ENCODE data around the gene JAKMIP3.

JAKMIP3 gene

DNA sequence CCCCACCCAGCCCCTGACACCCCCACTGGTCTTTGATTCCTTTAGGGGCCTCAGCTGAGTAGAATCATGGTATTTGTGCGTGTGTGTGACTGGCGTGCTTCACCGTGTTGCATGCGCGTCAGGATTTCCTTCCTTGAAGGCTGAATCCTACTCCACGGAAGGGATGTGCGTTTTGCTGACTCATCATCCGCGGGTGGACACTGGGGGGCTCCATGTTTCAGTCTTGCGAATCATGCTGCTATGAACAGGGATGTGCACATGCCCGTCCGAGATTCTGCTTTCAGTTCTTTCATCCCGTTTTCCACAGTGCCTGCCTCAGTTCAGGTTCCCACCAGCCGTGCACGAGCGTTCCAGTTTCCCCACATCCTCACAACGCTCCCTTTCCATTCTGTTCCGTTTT, 20.9 kb upstream of the JAKMIP3 start:
- TF ChIP-seq, protein P1, sequence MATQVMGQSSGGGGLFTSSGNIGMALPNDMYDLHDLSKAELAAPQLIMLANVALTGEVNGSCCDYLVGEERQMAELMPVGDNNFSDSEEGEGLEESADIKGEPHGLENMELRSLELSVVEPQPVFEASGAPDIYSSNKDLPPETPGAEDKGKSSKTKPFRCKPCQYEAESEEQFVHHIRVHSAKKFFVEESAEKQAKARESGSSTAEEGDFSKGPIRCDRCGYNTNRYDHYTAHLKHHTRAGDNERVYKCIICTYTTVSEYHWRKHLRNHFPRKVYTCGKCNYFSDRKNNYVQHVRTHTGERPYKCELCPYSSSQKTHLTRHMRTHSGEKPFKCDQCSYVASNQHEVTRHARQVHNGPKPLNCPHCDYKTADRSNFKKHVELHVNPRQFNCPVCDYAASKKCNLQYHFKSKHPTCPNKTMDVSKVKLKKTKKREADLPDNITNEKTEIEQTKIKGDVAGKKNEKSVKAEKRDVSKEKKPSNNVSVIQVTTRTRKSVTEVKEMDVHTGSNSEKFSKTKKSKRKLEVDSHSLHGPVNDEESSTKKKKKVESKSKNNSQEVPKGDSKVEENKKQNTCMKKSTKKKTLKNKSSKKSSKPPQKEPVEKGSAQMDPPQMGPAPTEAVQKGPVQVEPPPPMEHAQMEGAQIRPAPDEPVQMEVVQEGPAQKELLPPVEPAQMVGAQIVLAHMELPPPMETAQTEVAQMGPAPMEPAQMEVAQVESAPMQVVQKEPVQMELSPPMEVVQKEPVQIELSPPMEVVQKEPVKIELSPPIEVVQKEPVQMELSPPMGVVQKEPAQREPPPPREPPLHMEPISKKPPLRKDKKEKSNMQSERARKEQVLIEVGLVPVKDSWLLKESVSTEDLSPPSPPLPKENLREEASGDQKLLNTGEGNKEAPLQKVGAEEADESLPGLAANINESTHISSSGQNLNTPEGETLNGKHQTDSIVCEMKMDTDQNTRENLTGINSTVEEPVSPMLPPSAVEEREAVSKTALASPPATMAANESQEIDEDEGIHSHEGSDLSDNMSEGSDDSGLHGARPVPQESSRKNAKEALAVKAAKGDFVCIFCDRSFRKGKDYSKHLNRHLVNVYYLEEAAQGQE (IDR thresholded peaks at IDR 0.05; ENCODE audit: insufficient read depth in 1 of 2, low read depth in 2 of 2, low read length in 2 of 2), result no peak
- no peak for TF ChIP-seq POLR2AphosphoS5 (IDR thresholded peaks at IDR 0.05; ENCODE audit: low read depth, low read length)
- TF ChIP-seq SIN3A (IDR thresholded peaks at IDR 0.05; ENCODE audit: borderline replicate concordance, insufficient read depth, low read length), result no peak
- no peak for TF ChIP-seq FOXP2 (optimal IDR thresholded peaks at IDR 0.05; ENCODE audit: borderline replicate concordance, extremely low read depth, extremely low read length, insufficient read depth)

DNA sequence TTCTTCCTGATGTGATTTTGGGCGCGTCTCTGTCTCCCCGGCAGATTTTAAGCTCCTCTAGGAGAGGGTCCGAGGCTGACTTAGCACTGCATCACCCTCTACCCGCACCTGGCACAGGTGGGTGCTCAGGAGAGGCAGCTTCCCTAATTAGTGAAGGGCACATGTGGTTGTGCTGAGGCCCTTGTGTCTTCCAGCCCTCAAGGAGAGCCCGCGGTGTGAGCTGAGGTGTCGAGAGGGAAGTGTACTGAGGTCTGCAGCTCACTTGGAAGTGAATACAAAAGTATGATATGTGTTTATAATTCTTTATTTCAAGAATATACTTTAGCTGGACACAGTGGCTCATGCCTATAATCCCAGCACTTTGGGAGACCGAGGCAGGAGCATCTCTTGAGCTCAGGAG, 20.4 kb upstream of the JAKMIP3 start:
- no peak for TF ChIP-seq TAF1 (IDR thresholded peaks at IDR 0.05; ENCODE audit: borderline replicate concordance, insufficient read depth, low read length)
- no peak for TF ChIP-seq FOXP2 (optimal IDR thresholded peaks at IDR 0.05; ENCODE audit: borderline replicate concordance, extremely low read depth, extremely low read length, insufficient read depth)
- no peak for TF ChIP-seq SIN3A (IDR thresholded peaks at IDR 0.05; ENCODE audit: borderline replicate concordance, insufficient read depth, low read length)
- TF ChIP-seq, protein P1 (IDR thresholded peaks at IDR 0.05; ENCODE audit: insufficient read depth in 1 of 2, low read depth in 2 of 2, low read length in 2 of 2), result no peak
- TF ChIP-seq POLR2AphosphoS5 (IDR thresholded peaks at IDR 0.05; ENCODE audit: low read depth, low read length), result no peak

DNA sequence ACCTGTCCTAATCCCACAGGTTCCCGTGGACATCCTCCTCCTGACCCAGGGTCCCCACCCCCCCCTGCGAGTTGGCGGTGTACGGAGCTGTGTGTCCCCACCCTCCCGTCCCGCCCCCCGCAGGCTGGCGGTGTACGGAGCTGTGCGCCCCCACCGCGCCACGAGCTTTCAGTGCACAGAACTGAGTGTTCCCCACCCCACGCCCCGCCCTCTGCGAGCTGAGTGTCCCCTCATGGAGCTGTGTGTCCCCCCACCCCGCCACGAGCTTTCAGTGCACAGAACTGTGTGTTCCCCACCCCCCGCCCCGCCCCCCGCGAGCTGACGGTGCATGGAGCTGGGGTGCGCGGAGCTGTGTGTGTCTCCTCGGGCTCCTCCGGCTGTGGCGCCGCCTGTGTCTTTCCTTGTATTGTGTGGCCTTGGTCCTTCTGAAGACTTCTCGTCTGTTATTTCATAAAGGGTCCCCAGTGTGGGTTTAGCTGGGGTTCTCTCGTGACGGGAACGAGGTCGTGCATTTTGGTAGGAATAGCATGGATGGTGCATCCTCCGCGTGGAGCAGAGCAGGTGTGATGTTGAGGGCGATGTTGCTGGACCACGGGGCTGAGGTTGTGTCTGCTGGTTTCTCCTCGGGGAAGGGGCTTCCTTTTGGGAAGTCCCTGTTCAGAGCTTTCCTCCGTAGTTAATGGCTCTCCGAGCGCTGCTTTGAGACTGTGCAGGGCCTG, 18.0 kb upstream of the JAKMIP3 start:
- TF ChIP-seq SIN3A (IDR thresholded peaks at IDR 0.05; ENCODE audit: borderline replicate concordance, insufficient read depth, low read length) (no peak), FOXP2 (optimal IDR thresholded peaks at IDR 0.05; ENCODE audit: borderline replicate concordance, extremely low read depth, extremely low read length, insufficient read depth) (no peak), TAF1 (IDR thresholded peaks at IDR 0.05; ENCODE audit: borderline replicate concordance, insufficient read depth, low read length) (no peak), POLR2AphosphoS5 (IDR thresholded peaks at IDR 0.05; ENCODE audit: low read depth, low read length) (no peak)
- TF ChIP-seq, protein P1 (IDR thresholded peaks at IDR 0.05; ENCODE audit: insufficient read depth in 1 of 2, low read depth in 2 of 2, low read length in 2 of 2), result no peak

DNA sequence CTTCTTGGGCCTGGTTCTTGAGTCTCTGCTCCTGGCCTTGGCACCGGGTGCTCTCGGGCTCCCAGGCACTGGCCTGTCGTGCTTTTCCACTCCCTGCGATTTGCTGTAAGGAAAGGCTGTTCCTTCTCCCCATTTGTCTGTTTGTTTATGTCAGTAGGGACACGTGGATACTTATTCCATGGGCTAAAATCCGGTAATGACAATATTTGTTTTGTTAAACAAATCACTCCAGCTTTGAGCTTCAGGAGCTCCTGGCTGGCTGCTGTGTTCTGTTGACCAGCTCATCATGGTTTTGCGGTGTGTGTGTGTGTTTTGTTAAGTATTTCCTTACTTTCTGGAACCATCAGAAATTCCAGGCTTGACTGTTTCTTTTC, 17.5 kb upstream of the JAKMIP3 start:
- TF ChIP-seq, protein P1 (IDR thresholded peaks at IDR 0.05; ENCODE audit: insufficient read depth in 1 of 2, low read depth in 2 of 2, low read length in 2 of 2), result no peak
- TF ChIP-seq TAF1 (IDR thresholded peaks at IDR 0.05; ENCODE audit: borderline replicate concordance, insufficient read depth, low read length) (no peak), POLR2AphosphoS5 (IDR thresholded peaks at IDR 0.05; ENCODE audit: low read depth, low read length) (no peak), SIN3A (IDR thresholded peaks at IDR 0.05; ENCODE audit: borderline replicate concordance, insufficient read depth, low read length) (no peak), FOXP2 (optimal IDR thresholded peaks at IDR 0.05; ENCODE audit: borderline replicate concordance, extremely low read depth, extremely low read length, insufficient read depth) (no peak)
